NCI-H69 (cell line): ENCODE results near the gene PRRT1B.
A peak's percentile ranks its signal among the peaks of the same experiment; 100 is the strongest.
"Not testable (repeated sequence)": the region's sequence is repeated elsewhere in the genome, so short reads cannot be mapped to it uniquely, and the experiment has no call there.

Experiments
- DNase-seq: peaks from one replicate; lab custom pipeline; 2025; lab: John Stamatoyannopoulos, UW

The PRRT1B gene

GRCh38 chr9:131545003-131545785, at the start of gene PRRT1B:
Gene PRRT1B, plus strand, starts transcription at chr9:131545523. Its CDS starts 93 bp downstream, at chr9:131545616.
- DNase-seq = peak; percentile 92

DNA sequence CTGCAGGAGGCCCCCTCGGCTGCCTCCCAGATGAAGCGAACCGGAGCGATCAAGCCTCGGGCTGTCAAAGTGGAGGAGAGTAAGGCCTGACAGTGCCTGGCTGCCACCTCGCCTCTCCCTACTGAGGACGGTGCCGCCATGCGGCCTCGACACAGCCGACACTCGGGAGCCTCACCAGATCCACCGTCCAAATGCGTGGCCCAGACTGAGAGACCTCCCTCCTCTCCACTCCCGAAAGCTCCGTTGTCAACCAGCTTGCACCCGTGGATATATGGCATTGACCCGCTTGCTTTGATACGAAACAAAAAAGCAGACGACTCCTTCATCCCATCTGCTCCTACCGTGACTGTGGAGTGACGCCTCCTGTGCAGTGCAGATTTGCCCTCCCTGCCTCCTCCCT, 49.5 kb upstream of the PRRT1B start:
- no peak for DNase-seq

DNA sequence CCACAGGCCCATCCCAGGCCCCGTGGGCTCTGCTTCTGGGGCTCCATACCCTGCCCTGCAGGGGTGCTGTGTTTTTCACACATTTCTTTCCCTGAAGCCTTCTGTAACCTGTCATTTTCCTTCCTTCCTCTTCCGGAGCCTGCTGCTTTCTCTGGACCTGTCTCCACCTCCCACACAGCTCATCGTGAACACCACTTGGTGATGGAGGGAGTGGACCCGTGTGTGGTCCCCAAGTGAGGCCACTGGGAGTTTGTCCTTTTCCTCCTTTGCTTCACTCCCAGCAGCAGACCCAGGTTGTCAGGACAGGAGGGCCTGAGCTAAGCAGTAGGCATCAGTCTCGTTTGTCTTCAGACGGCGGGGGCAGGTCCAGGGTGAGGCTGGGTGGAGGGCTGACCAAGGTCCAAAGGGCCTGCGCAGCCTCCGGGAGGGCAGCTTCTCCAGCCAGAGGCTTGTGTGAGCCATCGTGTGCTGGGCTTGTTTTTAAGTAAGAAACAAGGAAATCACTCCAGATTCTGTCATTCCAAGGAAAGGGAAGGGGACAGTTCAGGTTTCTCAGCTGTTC, 48.4 kb upstream of the PRRT1B start:
- no peak for DNase-seq

DNA sequence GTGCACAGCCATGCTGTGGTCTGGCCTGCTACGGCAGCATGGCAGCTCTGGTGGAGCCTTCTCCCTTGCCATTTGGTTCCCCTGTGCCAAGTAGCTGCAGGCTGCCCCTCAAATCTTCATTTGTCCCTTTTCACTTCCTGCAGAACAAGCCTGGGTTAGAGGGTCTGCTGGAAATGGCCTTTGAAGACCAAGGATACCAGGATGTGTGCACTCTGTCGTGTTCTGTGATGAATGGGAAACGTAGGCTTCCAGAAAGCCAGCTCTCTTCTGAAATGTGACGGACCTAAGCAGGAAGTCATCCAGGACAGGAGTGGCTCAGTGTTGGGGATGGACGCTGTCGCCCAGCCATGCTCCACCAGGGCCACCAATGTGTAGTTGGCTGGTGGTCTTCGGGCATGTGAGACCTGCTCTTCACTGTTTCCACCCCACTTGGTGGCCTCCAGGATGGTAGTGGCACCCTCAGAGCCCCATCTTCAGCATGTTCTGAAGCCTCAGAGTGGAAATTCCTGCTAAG, 46.0 kb upstream of the PRRT1B start:
- no peak for DNase-seq

DNA sequence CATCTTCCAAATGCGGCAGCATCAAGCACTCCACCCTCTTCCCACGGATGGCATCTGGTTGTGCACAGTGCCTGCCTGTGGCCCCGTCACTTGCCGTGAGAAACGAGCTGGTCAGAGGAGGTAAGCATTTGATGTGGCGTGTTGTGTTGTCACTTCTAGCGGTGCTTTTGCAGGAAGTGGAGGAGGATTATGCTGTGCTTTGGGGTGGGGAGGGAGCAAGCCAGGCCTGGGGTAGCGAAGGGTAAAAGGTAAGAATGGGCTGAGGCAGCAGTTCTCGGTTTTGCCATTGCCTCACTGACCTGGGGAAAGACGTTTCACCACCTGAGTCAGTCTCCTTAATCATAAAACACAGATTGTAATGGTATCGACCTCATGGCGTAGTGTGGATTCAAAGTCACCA, 44.9 kb upstream of the PRRT1B start:
- DNase-seq = no peak

DNA sequence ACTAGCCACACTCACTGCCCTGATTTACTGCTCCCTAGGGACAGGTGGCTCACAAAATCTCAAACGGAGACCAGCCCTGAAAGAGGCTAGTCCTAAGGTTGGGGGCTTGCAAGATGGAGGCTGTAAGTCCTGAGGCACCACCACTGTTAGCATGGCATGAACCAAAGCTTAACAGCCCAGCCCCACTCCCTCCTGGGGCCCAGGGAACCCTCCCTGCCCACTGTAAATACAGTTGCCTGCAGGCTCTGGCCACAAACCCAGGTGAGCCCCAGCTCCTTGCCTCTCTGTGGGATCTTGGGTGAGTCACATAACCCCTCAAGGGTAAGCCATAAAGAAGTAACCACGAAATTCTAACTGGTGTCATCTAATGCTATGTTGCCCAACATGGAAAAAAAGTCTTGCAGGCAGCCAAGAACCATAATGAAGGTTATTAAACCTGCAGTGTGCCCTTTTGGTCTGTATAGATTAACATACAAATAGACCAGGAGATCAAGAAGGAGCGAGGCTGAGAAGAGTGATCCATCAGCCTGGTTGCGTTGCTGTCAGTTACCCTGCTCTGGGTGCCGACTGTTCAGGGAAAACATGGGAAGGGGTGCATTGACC, 44.3 kb upstream of the PRRT1B start:
- DNase-seq = peak; percentile 60

DNA sequence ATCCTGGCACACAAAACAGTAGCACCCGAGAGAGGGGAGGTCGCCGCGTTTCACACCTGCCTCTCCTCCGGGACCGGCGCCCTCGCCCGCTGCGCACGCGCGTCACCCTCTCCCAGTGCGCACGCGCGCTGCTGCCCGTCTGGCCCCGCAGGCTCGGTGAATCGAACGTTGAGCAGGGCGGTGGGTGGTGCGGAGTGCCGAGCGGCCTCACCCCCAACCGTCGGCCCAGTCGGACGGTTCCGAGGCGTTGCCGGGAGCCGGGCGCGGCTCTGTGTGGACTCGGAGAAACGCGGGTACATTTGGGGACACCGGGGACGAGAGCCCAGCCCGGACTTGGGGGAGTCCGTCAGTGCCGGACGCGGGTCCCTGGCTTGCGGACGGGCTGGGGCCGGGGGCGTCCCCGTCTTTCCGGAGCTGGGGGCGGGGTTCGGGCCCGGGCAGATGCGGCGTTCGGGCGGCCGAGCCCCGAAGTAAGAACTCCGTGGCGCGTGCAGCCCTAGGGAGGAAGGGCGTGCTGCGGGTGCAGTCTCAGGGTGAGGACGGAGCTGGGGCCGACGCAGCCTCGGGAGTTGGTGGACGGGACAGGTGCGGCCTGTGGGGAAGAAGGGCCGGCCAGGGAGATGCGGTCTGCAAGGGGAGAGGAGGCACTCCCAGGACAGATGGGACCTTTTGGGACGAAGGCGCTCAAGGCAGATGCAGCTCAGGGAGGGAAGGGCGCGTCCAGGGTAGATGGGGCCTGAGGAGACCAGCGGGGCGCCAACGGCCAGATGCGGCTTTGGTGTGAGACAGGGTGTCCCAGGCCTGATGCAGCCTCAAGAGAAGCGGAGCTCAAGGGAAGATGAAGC, 42.3 kb upstream of the PRRT1B start, which contains the start of gene POMT1:
Gene POMT1, plus strand, starts transcription at position 138 of the 845 bp plus-strand sequence. CDS start 1,301 bp downstream, outside the sequence.
- peak; percentile 96 for DNase-seq

GRCh38 chr9:131503626-131504465, 41.5 kb upstream of the PRRT1B start:
- DNase-seq = peak; percentile 44

DNA sequence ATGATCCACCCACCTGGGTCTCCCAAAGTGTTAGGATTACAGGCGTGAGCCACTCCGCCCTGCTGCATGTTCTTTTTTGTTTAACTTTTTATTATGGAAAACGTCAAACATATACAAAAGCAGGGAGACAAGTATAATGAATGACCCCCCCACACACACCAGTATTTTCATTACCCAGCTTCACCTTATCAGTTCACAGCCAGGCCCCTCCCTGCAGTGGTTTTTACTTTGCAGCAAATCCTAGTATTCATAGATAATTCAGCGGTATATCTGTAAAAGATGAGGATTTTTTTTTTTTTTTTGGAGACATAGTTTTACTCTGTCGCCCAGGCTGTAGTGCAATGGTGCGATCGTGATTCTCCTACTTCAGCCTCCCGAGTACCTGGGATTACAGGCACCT, 40.3 kb upstream of the PRRT1B start:
- no peak for DNase-seq

DNA sequence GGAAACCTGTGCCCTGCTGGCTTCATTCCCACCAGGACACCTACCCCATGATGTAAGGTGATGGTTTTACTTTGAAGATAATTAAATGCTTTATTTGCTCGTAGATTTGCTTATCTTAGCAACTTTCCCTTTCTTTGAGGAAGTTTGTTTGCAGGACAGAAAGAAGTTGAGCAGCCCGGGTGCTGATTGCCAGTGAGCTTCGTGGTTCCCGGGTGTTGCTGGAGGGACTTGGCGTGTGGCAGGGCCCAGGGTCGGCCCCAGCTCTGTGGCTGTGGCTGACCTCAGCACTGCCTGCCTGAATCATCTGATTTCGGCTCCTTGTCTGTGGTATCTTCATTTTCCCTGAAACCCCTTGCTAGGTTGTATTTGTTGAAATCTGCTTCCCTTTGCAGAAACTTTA, 33.9 kb upstream of the PRRT1B start:
- no peak for DNase-seq

DNA sequence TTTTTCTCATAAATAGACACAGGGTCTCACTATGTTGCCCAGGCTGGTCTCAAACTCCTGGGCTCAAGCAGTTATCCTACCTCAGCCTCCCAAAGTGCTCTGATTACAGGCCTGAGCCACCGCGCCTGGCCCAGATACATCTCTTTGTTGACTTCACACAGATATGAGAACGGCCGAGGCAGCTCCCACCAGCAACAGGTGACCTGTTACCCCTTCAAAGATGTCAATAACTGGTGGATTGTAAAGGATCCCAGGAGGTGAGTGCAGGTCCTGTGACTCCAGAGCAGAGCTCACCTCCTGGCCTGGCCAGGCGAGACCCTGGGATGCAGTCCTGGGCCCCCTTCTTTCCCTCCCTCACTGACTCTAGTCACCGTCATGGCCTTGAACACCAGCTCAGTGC, 33.4 kb upstream of the PRRT1B start:
- DNase-seq = no peak

DNA sequence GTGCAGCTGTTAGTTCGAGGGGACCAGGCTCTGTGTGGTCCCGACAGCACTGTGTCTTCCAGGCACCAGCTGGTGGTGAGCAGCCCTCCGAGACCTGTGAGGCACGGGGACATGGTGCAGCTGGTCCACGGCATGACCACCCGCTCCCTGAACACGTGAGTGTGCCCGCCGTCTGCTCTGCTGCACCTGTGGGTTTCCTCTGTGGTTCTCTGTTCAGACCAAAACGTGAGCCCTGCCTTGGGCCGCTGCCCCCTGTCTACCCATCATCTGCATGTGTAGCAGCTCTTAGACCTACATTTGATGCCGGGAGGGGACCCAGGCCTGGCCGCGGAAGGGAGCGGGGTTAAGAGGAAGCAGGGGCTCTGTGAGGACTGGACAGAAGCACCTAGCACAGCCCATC, 32.1 kb upstream of the PRRT1B start:
- no peak for DNase-seq

GRCh38 chr9:131515559-131516031, 29.7 kb upstream of the PRRT1B start:
- DNase-seq = not testable (repeated sequence)

DNA sequence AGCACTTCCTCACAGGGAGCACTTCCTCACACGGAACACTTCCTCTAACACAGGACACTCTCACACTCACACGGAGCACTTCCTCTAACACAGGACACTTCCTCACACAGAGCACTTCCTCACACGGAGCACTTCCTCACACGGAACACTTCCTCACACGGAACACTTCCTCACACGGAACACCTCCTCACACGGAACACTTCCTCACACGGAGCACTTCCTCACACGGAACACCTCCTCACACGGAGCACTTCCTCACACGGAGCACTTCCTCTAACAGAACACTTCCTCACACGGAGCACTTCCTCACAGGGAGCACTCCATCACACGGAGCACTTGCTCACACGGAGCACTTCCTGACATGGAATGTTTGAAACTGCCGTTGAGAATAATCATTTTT, 29.2 kb upstream of the PRRT1B start:
- DNase-seq = no peak

GRCh38 chr9:131516930-131517329, 28.4 kb upstream of the PRRT1B start:
- DNase-seq = no peak

GRCh38 chr9:131517761-131518190, 27.5 kb upstream of the PRRT1B start:
- DNase-seq = no peak

GRCh38 chr9:131518553-131518952, 26.8 kb upstream of the PRRT1B start:
- DNase-seq = no peak

GRCh38 chr9:131520503-131520902, 24.8 kb upstream of the PRRT1B start:
- no peak for DNase-seq

GRCh38 chr9:131521203-131521602, 24.1 kb upstream of the PRRT1B start:
- no peak for DNase-seq

DNA sequence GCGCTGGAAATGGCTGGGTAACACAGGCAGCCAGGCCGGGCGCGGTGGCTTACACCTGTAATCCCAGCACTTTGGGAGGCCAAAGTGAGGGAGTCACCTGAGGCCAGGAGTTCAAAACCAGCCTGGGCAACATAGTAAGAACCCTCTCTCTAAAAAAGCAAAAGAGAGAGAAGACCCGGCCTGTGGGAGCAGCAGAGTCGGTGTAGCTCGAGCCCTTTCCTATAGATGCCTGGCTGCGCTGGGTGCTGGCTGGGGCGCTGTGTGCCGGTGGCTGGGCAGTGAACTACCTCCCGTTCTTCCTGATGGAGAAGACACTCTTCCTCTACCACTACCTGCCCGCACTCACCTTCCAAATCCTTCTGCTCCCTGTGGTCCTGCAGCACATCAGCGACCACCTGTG, 23.5 kb upstream of the PRRT1B start:
- DNase-seq = no peak
